ENCODE results near the gene SERGEF. TPM values are rescaled to one million over a fixed set of nuclear protein-coding genes. Genes with fewer than 3 reads are reported as not detected.

SERGEF gene
- total and polyA plus RNA-seq, 7 experiments from 2014 or later = 35.0 to 93.5 (median 53.7) TPM

DNA sequence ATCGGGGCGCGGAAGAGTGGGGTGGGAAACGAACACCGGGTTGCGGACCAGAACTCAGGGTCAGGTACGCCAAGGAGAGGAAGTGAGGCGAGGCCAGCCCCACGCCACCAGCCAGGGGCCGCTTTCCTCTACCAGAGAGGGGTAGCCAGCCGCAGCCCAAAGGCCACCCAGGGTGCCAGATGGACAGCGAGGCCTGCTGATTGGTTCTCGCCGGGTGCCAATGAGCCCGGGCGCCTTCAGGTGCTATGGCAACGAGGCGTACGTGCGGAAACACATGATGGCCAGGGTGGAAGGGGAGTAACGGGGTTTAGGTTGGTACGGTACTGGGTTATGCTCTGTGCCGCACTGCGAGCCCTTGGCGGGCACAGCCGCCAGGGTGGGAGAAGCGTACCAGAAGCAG is 128.9 kb downstream of the SERGEF start:
- no peak for ATAC-seq
- no peak overlapping the region for H3K27ac Mint-ChIP-seq
- ChIA-PET POLR2A (no interaction called here), CTCF (no interaction called here)
- intact Hi-C loops (cut with micrococcal nuclease) = no loop called here
- no peaks in the 10 kb centered on the region for H3K27me3 Mint-ChIP-seq
- no peaks in the 10 kb centered on the region for H3K4me1 ChIP-seq (ENCODE audit: control insufficient read depth in 2 of 2, insufficient read depth in 2 of 2, low read length in 2 of 2)
- peaks cover 0 to 44% (median 21%) of the 10 kb centered on the region in 5 donors for H3K36me3 Mint-ChIP-seq
- no peaks in the 10 kb centered on the region for H3K9me3 ChIP-seq (ENCODE audit: control insufficient read depth in 2 of 3, low read length in 3 of 3)
- H3K4me3 ChIP-seq (ENCODE audit: low read length) = no peak overlapping the region
- no peak overlapping the region for H3K27ac ChIP-seq (ENCODE audit: low read depth, low read length)
- no peak for DNase-seq
- H3K27me3 ChIP-seq (ENCODE audit: control insufficient read depth in 2 of 2, insufficient read depth in 2 of 2, low read length in 2 of 2) = no peaks in the 10 kb centered on the region
- H3K36me3 ChIP-seq (ENCODE audit: control insufficient read depth in 2 of 3, insufficient read depth in 3 of 3, low read length in 3 of 3) = peaks cover 0 to 3% (median 0%) of the 10 kb centered on the region in 3 experiments
- H3K4me1 Mint-ChIP-seq = peaks cover 0 to 5% (median 0%) of the 10 kb centered on the region in 7 donors
- no peak overlapping the region for H3K4me3 Mint-ChIP-seq
- H3K9me3 Mint-ChIP-seq = no peaks in the 10 kb centered on the region

DNA sequence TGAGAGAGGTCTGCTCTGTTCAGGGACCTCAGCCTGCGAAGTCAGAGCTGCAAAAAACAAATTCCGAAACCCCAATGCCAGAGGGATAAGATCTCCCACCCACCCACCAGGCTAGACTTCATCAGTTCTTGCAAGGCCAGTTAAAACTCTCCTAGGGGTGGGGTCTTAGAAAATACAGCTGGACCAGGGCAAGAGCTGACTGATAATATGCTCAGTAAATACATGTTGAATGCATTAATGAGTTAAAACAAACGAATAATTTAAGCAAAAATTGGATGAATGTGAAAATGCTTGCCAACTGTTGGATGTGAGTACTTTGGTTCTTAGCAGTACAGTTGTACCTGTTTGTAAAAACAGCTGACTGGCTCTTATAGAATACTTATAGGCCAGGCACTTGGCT is 129.8 kb downstream of the SERGEF start:
- Histone ChIP-seq H3K27ac (ENCODE audit: low read depth, low read length) (no peak overlapping the region), H3K27me3 (ENCODE audit: control insufficient read depth in 2 of 2, insufficient read depth in 2 of 2, low read length in 2 of 2) (no peaks in the 10 kb centered on the region), H3K9me3 (ENCODE audit: control insufficient read depth in 2 of 3, low read length in 3 of 3) (no peaks in the 10 kb centered on the region), H3K4me3 (ENCODE audit: low read length) (no peak overlapping the region), H3K4me1 (ENCODE audit: control insufficient read depth in 2 of 2, insufficient read depth in 2 of 2, low read length in 2 of 2) (no peaks in the 10 kb centered on the region), H3K36me3 (ENCODE audit: control insufficient read depth in 2 of 3, insufficient read depth in 3 of 3, low read length in 3 of 3) (peaks cover 0 to 3% (median under 1%) of the 10 kb centered on the region in 3 experiments)
- H3K4me1 Mint-ChIP-seq = peaks cover 0 to 4% (median 0%) of the 10 kb centered on the region in 7 donors
- no peaks in the 10 kb centered on the region for H3K9me3 Mint-ChIP-seq
- POLR2A ChIA-PET = no interaction called here
- CTCF ChIA-PET = no interaction called here
- intact Hi-C loops (cut with micrococcal nuclease) = no loop called here
- DNase-seq (no peak), ATAC-seq (no peak)
- H3K4me3 Mint-ChIP-seq = no peak overlapping the region
- H3K36me3 Mint-ChIP-seq = peaks cover 0 to 51% (median 23%) of the 10 kb centered on the region in 5 donors
- no peaks in the 10 kb centered on the region for H3K27me3 Mint-ChIP-seq
- no peak overlapping the region for H3K27ac Mint-ChIP-seq

DNA sequence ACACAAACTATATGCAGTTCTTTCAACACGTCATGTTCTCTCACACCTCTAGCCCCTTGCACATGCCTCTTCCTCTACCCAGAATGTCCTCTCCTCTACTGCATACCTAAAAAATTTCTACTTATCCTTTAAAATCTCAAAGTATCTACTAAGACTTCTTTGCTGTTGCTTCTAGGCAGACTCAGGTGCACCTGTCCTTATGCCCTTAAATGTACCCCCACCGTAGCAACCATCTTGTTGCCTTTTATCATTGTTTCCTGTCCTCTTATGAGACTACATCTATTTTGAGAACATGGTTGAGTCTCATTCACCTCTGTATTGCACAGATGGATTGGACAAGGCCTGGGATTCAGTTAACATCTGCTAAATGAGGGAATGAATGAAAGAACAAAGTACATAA is 134.1 kb downstream of the SERGEF start:
- Histone ChIP-seq H3K4me3 (ENCODE audit: low read length) (no peak overlapping the region), H3K27me3 (ENCODE audit: control insufficient read depth in 2 of 2, insufficient read depth in 2 of 2, low read length in 2 of 2) (no peaks in the 10 kb centered on the region), H3K9me3 (ENCODE audit: control insufficient read depth in 2 of 3, low read length in 3 of 3) (no peaks in the 10 kb centered on the region), H3K4me1 (ENCODE audit: control insufficient read depth in 2 of 2, insufficient read depth in 2 of 2, low read length in 2 of 2) (no peaks in the 10 kb centered on the region), H3K36me3 (ENCODE audit: control insufficient read depth in 2 of 3, insufficient read depth in 3 of 3, low read length in 3 of 3) (peaks cover 0 to 38% (median 3%) of the 10 kb centered on the region in 3 experiments), H3K27ac (ENCODE audit: low read depth, low read length) (no peak overlapping the region)
- intact Hi-C loops (cut with micrococcal nuclease) = no loop called here
- no peaks in the 10 kb centered on the region for H3K9me3 Mint-ChIP-seq
- H3K36me3 Mint-ChIP-seq = peaks cover 4 to 70% (median 34%) of the 10 kb centered on the region in 5 donors
- no peak overlapping the region for H3K27ac Mint-ChIP-seq
- H3K4me1 Mint-ChIP-seq = peaks cover 0 to 4% (median 0%) of the 10 kb centered on the region in 7 donors
- no peaks in the 10 kb centered on the region for H3K27me3 Mint-ChIP-seq
- CTCF ChIA-PET = no interaction called here
- POLR2A ChIA-PET = no interaction called here
- no peak overlapping the region for H3K4me3 Mint-ChIP-seq
- ATAC-seq (no peak), DNase-seq (no peak)

DNA sequence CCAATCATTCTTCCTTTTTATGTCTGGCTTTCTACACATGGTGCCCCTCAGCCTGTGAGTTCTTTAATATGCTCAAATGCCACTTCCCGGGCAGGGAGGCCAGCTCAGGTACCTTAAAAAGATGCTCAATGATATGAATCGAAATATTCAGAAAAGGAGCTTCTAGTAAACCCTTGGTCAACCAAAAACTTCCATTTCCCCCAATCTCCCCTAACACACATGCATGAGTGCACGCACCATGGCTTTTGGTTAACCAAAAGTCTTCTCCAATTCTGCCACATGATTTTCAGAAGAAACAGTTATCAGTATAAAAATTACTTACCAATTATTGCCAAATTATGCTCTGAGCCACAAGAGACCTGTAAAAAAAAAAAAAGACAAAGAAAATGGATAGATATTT is 135.0 kb downstream of the SERGEF start:
- Histone ChIP-seq H3K4me1 (ENCODE audit: control insufficient read depth in 2 of 2, insufficient read depth in 2 of 2, low read length in 2 of 2) (no peaks in the 10 kb centered on the region), H3K27me3 (ENCODE audit: control insufficient read depth in 2 of 2, insufficient read depth in 2 of 2, low read length in 2 of 2) (no peaks in the 10 kb centered on the region), H3K27ac (ENCODE audit: low read depth, low read length) (no peak overlapping the region), H3K36me3 (ENCODE audit: control insufficient read depth in 2 of 3, insufficient read depth in 3 of 3, low read length in 3 of 3) (peaks cover 0 to 46% (median 3%) of the 10 kb centered on the region in 3 experiments), H3K4me3 (ENCODE audit: low read length) (no peak overlapping the region), H3K9me3 (ENCODE audit: control insufficient read depth in 2 of 3, low read length in 3 of 3) (no peaks in the 10 kb centered on the region)
- H3K36me3 Mint-ChIP-seq = peaks cover 4 to 76% (median 43%) of the 10 kb centered on the region in 5 donors
- ATAC-seq = no peak
- peaks cover 0 to 4% (median 0%) of the 10 kb centered on the region in 7 donors for H3K4me1 Mint-ChIP-seq
- no peak overlapping the region for H3K27ac Mint-ChIP-seq
- H3K9me3 Mint-ChIP-seq = no peaks in the 10 kb centered on the region
- CTCF ChIA-PET = no interaction called here
- DNase-seq = no peak
- no peaks in the 10 kb centered on the region for H3K27me3 Mint-ChIP-seq
- no peak overlapping the region for H3K4me3 Mint-ChIP-seq
- intact Hi-C loops (cut with micrococcal nuclease) = no loop called here
- POLR2A ChIA-PET = no interaction called here

DNA sequence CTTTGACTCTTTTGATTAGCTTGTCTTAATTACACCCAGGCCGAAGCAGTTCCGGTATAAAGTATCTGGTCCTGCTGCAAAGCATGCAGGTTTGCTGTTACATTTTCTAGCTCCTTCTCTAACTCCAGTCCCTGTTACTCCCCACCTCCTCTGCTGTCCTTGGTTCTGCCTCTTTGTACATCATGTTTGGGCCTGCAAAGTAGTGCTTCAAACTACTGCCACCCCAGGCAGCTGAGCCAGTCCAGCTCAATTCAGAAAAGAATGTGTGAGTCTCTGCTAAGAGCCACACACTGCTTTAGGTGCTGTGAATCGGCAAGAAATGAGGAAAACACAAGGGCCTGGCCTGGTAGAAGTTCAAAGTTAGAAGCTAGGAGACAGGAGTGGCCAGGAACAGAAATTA is 136.0 kb downstream of the SERGEF start:
- peaks cover 0 to 4% (median 0%) of the 10 kb centered on the region in 11 donors for H3K9me3 Mint-ChIP-seq
- Histone ChIP-seq H3K4me3 (ENCODE audit: low read length) (no peak overlapping the region), H3K27ac (ENCODE audit: low read depth, low read length) (no peak overlapping the region), H3K4me1 (ENCODE audit: control insufficient read depth in 2 of 2, insufficient read depth in 2 of 2, low read length in 2 of 2) (no peaks in the 10 kb centered on the region), H3K36me3 (ENCODE audit: control insufficient read depth in 2 of 3, insufficient read depth in 3 of 3, low read length in 3 of 3) (peaks cover 0 to 47% (median 3%) of the 10 kb centered on the region in 3 experiments), H3K27me3 (ENCODE audit: control insufficient read depth in 2 of 2, insufficient read depth in 2 of 2, low read length in 2 of 2) (no peaks in the 10 kb centered on the region), H3K9me3 (ENCODE audit: control insufficient read depth in 2 of 3, low read length in 3 of 3) (no peaks in the 10 kb centered on the region)
- no peak for DNase-seq
- ChIA-PET CTCF (no interaction called here), POLR2A (no interaction called here)
- no peak overlapping the region for H3K4me3 Mint-ChIP-seq
- H3K27me3 Mint-ChIP-seq = no peaks in the 10 kb centered on the region
- intact Hi-C loops (cut with micrococcal nuclease) = no loop called here
- peaks cover 0 to 4% (median 0%) of the 10 kb centered on the region in 7 donors for H3K4me1 Mint-ChIP-seq
- no peak for ATAC-seq
- H3K36me3 Mint-ChIP-seq = peaks cover 7 to 76% (median 52%) of the 10 kb centered on the region in 5 donors
- no peak overlapping the region for H3K27ac Mint-ChIP-seq

DNA sequence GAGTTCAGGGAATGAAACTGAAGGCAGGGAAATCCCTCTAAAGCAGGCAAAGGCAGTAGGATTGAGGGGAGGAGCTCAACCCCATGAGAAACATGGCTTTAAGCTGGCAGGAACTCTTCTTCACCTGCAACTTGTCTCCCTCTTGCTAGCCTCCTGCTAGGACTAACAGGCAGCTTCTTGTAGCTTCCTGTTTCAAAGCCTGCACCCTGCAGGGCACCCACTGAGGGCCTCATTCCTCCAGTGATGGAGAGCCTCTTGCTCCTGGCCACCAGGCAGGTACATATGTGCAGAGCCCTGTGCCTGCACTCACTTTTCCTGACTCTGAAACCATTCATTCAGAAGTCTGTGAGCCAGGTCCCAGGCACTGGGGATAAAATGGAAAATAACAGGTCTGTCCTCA is 137.0 kb downstream of the SERGEF start:
- Histone ChIP-seq H3K4me3 (ENCODE audit: low read length) (no peak overlapping the region), H3K27ac (ENCODE audit: low read depth, low read length) (no peak overlapping the region), H3K36me3 (ENCODE audit: control insufficient read depth in 2 of 3, insufficient read depth in 3 of 3, low read length in 3 of 3) (peaks cover 0 to 47% (median 3%) of the 10 kb centered on the region in 3 experiments), H3K9me3 (ENCODE audit: control insufficient read depth in 2 of 3, low read length in 3 of 3) (no peaks in the 10 kb centered on the region), H3K27me3 (ENCODE audit: control insufficient read depth in 2 of 2, insufficient read depth in 2 of 2, low read length in 2 of 2) (no peaks in the 10 kb centered on the region), H3K4me1 (ENCODE audit: control insufficient read depth in 2 of 2, insufficient read depth in 2 of 2, low read length in 2 of 2) (no peaks in the 10 kb centered on the region)
- H3K9me3 Mint-ChIP-seq = peaks cover 0 to 5% (median 0%) of the 10 kb centered on the region in 11 donors
- peaks cover 0 to 2% (median 0%) of the 10 kb centered on the region in 7 donors for H3K4me1 Mint-ChIP-seq
- no peak overlapping the region for H3K27ac Mint-ChIP-seq
- DNase-seq = no peak
- no peaks in the 10 kb centered on the region for H3K27me3 Mint-ChIP-seq
- H3K36me3 Mint-ChIP-seq = peaks cover 7 to 81% (median 57%) of the 10 kb centered on the region in 5 donors
- POLR2A ChIA-PET = no interaction called here
- CTCF ChIA-PET = no interaction called here
- intact Hi-C loops (cut with micrococcal nuclease) = no loop called here
- H3K4me3 Mint-ChIP-seq = no peak overlapping the region
- no peak for ATAC-seq

DNA sequence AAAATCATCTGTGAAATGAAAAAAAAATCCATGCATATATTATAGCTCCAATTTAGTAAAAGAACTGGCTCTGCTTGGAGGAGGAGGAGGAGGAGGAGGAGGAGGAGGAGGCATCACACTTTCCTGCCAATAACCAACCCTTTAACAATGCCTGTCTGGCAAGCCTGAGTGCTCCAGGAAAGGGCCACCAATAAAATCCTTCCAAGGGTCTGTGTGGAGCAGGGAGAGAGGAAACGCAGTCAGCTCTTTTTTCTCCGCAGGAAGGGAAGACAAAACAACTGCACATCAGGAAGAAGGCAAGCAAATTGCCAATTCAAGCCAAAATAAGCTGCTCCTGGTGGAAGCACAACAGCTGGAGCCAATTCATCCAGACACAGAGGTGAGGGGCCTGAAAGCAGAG is 139.3 kb downstream of the SERGEF start:
- intact Hi-C loops (cut with micrococcal nuclease) = no loop called here
- H3K4me1 ChIP-seq (ENCODE audit: control insufficient read depth in 2 of 2, insufficient read depth in 2 of 2, low read length in 2 of 2) = no peaks in the 10 kb centered on the region
- CTCF ChIA-PET = no interaction called here
- H3K9me3 ChIP-seq (ENCODE audit: control insufficient read depth in 2 of 3, low read length in 3 of 3) = no peaks in the 10 kb centered on the region
- peaks cover 0 to 16% (median 3%) of the 10 kb centered on the region in 11 donors for H3K9me3 Mint-ChIP-seq
- peaks cover 16 to 93% (median 77%) of the 10 kb centered on the region in 5 donors for H3K36me3 Mint-ChIP-seq
- no peaks in the 10 kb centered on the region for H3K27me3 Mint-ChIP-seq
- no peaks in the 10 kb centered on the region for H3K27me3 ChIP-seq (ENCODE audit: control insufficient read depth in 2 of 2, insufficient read depth in 2 of 2, low read length in 2 of 2)
- POLR2A ChIA-PET = no interaction called here
- H3K36me3 ChIP-seq (ENCODE audit: control insufficient read depth in 2 of 3, insufficient read depth in 3 of 3, low read length in 3 of 3) = peaks cover 0 to 55% (median 0%) of the 10 kb centered on the region in 3 experiments
- ATAC-seq = no peak
- H3K4me3 Mint-ChIP-seq = no peak overlapping the region
- no peak overlapping the region for H3K27ac Mint-ChIP-seq
- H3K4me1 Mint-ChIP-seq = peaks cover 0 to 2% (median 0%) of the 10 kb centered on the region in 7 donors
- no peak for DNase-seq
- no peak overlapping the region for H3K27ac ChIP-seq (ENCODE audit: low read depth, low read length)
- H3K4me3 ChIP-seq (ENCODE audit: low read length) = no peak overlapping the region
